CD4-positive, alpha-beta T cell (primary cell): ENCODE data around the gene KCNE3. TPM values are rescaled to one million over a fixed set of nuclear protein-coding genes. Genes with fewer than 3 reads are reported as not detected.
A peak's percentile ranks its signal among the peaks of the same experiment; 100 is the strongest.
"Not testable (repeated sequence)": the region's sequence is repeated elsewhere in the genome, so short reads cannot be mapped to it uniquely, and the experiment has no call there.

ENCODE experiments used
- ATAC-seq: fragments of 200-7000 bp; cut with Tn5 transposase; one replicate; pipeline ENCODE4 v1.10.0; 2022; ENCODE audit warnings: mild to moderate bottlenecking; ENCODE audit not compliant: poor library complexity
- CTCF ChIA-PET: fragments of 350-600 bp; sonication (Branson Sonifier 250); formaldehyde crosslinking; loops from one replicate; lab custom pipeline; 2021; ENCODE audit warnings: antibody characterized with exemption, inconsistent platforms; lab: Charles Lee
- POLR2A ChIA-PET: fragments of 350-600 bp; sonication (Branson Sonifier 250); formaldehyde crosslinking; loops from one replicate; lab custom pipeline; 2021; ENCODE audit warnings: antibody characterized with exemption, inconsistent platforms; lab: Charles Lee
- DNase-seq, 14 experiments: peaks; one replicate each; pipeline ENCODE4 v3.0.0-alpha.2; 2013 to 2020; ENCODE audit warnings: mixed read lengths in 2 of 14
- H3K27ac ChIP-seq, 2 donors: one replicate each; pipeline versions ENCODE4 v1.5.1 to v1.7.0; 2013; ENCODE audit warnings: low read length in 2 of 2, low read depth in 1 of 2, mild to moderate bottlenecking in 1 of 2
- H3K27me3 ChIP-seq, 2 experiments: 1 replicate in 1 of 2; 2 replicates in 1 of 2; pipeline versions ENCODE4 v1.6.1 to v1.7.0; 2013; ENCODE audit warnings: low read length in 2 of 2, control low read depth in 1 of 2, mild to moderate bottlenecking in 1 of 2, moderate library complexity in 1 of 2; ENCODE audit not compliant: insufficient read depth in 2 of 2, control insufficient read depth in 1 of 2
- H3K36me3 ChIP-seq: one replicate; pipeline ENCODE4 v1.6.1; 2013; ENCODE audit warnings: low read length, control low read depth; ENCODE audit not compliant: insufficient read depth
- H3K4me1 ChIP-seq: one replicate; pipeline ENCODE4 v1.6.1; 2013; ENCODE audit warnings: low read length, control low read depth; ENCODE audit not compliant: insufficient read depth
- H3K4me3 ChIP-seq: one replicate; pipeline ENCODE4 v1.5.1; 2013; ENCODE audit warnings: mild to moderate bottlenecking, low read length, moderate library complexity
- H3K9me3 ChIP-seq, 2 experiments: 1 replicate in 1 of 2; 2 replicates in 1 of 2; pipeline versions ENCODE4 v1.6.1 to v1.7.0; 2013; ENCODE audit warnings: low read length in 2 of 2, mild to moderate bottlenecking in 2 of 2, control low read depth in 1 of 2, moderate library complexity in 1 of 2; ENCODE audit not compliant: control insufficient read depth in 1 of 2, insufficient read depth in 1 of 2
- H3K27ac Mint-ChIP-seq: one replicate; pipeline ENCODE4 v1.8.0; 2020; ENCODE audit warnings: mixed read lengths
- H3K27me3 Mint-ChIP-seq: one replicate; pipeline ENCODE4 v1.8.0; 2021; ENCODE audit warnings: mixed read lengths
- H3K36me3 Mint-ChIP-seq: one replicate; pipeline ENCODE4 v1.8.0; 2021; ENCODE audit warnings: low read depth, mixed read lengths
- H3K4me1 Mint-ChIP-seq: one replicate; pipeline ENCODE4 v1.8.0; 2021; ENCODE audit warnings: low read depth, mixed read lengths
- H3K4me3 Mint-ChIP-seq: one replicate; pipeline ENCODE4 v1.8.0; 2020; ENCODE audit warnings: mild to moderate bottlenecking, mixed read lengths
- H3K9me3 Mint-ChIP-seq: one replicate; pipeline ENCODE4 v1.8.0; 2020; ENCODE audit warnings: mixed read lengths
- intact Hi-C, 2 experiments: fragments of 100-400 bp; cut with DNase I in 1 of 2; cut with micrococcal nuclease in 1 of 2; formaldehyde crosslinking; loops; one replicate each; pipeline versions ENCODE4 v1.15.1 to v1.9.0; 2023 to 2025; cut with DNase I, micrococcal nuclease
- total RNA-seq, 174 experiments: library from RNA in 2 of 174; stranded (reverse) in 2 of 174; gene quantifications; one replicate each; pipeline ENCODE4 v1.2.3 and lab custom pipeline; 2021 to 2026
- TF ChIP-seq, protein P1 (sequence below): fragments of 200-600 bp; IDR thresholded peaks from one replicate; pipeline ENCODE4 v1.8.0; 2022; ENCODE audit warnings: antibody characterized with exemption, mild to moderate bottlenecking

The KCNE3 gene
- total RNA-seq, 2 experiments from 2014 or later, result 0.08 to 0.22 TPM

DNA sequence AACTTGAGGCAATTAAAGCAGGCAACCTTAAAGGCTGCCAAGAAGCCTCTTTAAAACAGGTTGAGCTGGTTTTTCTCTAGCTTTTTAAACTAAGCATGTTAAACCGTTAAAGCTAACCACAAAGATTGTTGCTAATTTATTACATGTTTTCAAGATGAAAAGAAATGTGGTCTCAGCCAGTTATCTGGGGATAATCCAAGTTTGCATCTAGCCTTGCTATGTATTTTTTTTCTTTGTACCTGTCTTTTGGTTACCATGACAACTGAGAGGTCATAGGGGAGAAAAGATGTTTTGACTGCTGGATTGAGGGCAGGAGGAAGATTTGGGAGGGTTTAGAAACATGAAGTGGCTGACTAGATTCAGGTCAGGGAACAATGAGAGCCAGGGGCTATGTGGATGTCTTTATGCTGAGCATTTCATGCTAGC, 50.0 kb downstream of the KCNE3 start:
- Histone ChIP-seq H3K27me3 (no peaks in the 10 kb centered on the region), H3K27ac (no peak overlapping the region), H3K9me3 (no peaks in the 10 kb centered on the region), H3K4me3 (no peak overlapping the region), H3K4me1 (peaks cover 13% of the 10 kb centered on the region), H3K36me3 (no peaks in the 10 kb centered on the region)
- CTCF ChIA-PET, result interaction anchor here (1.4 kb wide), 1 partner anchor 36 kb away, joined by 3 read pairs; no protein-coding TSS in a partner anchor
- TF ChIP-seq, protein P1, sequence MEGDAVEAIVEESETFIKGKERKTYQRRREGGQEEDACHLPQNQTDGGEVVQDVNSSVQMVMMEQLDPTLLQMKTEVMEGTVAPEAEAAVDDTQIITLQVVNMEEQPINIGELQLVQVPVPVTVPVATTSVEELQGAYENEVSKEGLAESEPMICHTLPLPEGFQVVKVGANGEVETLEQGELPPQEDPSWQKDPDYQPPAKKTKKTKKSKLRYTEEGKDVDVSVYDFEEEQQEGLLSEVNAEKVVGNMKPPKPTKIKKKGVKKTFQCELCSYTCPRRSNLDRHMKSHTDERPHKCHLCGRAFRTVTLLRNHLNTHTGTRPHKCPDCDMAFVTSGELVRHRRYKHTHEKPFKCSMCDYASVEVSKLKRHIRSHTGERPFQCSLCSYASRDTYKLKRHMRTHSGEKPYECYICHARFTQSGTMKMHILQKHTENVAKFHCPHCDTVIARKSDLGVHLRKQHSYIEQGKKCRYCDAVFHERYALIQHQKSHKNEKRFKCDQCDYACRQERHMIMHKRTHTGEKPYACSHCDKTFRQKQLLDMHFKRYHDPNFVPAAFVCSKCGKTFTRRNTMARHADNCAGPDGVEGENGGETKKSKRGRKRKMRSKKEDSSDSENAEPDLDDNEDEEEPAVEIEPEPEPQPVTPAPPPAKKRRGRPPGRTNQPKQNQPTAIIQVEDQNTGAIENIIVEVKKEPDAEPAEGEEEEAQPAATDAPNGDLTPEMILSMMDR, result no peak
- intact Hi-C loops, result loop anchor here in 1 of 2 experiments (1.0 kb wide), 1 partner anchor 20 kb away; no protein-coding TSS in a partner anchor
- Mint-ChIP-seq H3K9me3 (no peaks in the 10 kb centered on the region), H3K4me1 (peaks cover 23% of the 10 kb centered on the region), H3K4me3 (peak overlapping the region; percentile 1), H3K27ac (peak overlapping the region; percentile 82), H3K36me3 (no peaks in the 10 kb centered on the region), H3K27me3 (no peaks in the 10 kb centered on the region)
- ATAC-seq, result peak; percentile 82
- POLR2A ChIA-PET, result interaction anchor here (1.2 kb wide), 1 partner anchor 76 kb away, joined by 3 read pairs; the partner anchor contains the start of gene LIPT2
- peak in 4 of 14 experiments; percentile 17 to 73 (median 54) for DNase-seq

DNA sequence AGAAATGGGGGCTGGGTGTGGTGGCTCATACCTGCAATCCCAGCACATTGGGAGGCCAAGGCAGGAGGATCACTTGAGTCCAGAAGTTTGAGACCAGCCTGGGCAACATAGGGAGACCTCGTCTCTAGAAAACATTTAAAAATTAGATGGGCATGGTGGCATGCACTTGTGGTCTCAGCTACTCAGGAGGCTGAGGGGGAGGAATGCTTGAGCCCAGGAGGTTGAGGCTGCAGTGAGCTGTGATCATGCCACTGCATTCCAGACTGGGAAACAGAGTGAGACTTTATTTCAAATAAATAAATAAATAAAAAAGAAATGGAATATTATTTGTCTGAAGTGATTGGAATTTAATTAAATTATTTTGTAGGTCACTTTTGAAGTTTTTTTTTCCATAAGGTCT, 50.4 kb downstream of the KCNE3 start:
- peak; percentile 7 for ATAC-seq
- H3K4me3 ChIP-seq, H3K36me3 ChIP-seq, H3K27me3 Mint-ChIP-seq, H3K36me3 Mint-ChIP-seq, H3K27me3 ChIP-seq, POLR2A ChIA-PET, H3K27ac ChIP-seq, DNase-seq, H3K9me3 ChIP-seq, H3K9me3 Mint-ChIP-seq, H3K4me3 Mint-ChIP-seq: not testable (repeated sequence)
- intact Hi-C loops, result loop anchor here in 1 of 2 experiments (1.0 kb wide), 1 partner anchor 20 kb away; no protein-coding TSS in a partner anchor
- Mint-ChIP-seq H3K4me1 (peaks cover 23% of the 10 kb centered on the region), H3K27ac (peak overlapping the region; percentile 82)
- H3K4me1 ChIP-seq, result peaks cover 13% of the 10 kb centered on the region
- CTCF ChIA-PET, result interaction anchor here (1.4 kb wide), 1 partner anchor 36 kb away, joined by 3 read pairs; no protein-coding TSS in a partner anchor

DNA sequence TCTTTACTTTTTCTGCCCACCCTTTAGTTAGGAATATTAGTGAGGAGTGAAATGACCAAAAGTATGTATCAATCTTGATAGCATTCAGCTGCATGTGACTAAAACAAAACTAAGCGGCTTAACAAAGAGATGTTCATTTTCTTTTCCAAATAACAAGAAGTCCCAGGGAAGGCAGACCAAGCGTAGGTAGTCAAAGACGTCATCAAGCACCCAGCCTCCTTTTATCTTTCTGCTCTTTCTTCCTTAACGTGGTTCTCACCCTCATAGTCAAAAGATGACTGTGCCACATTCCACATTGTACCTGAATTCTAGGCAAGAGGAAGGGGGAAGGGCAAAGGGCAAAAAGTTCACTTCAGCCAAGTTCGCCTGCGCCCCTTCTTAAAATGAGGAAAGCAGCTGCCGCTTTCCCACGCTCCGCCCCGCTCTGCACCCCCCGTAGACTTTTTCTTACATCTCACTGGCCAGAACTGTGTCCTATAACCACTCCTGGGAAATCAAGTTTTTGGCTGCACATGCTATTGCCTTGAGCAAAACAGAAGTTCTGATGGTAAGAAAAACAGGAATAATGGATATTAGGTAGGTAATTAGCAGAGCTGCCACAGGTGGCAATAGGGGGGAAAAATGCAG, 54.5 kb downstream of the KCNE3 start:
- POLR2A ChIA-PET, result no interaction called here
- no peak for ATAC-seq

More for the DNA sequence above, 54.5 kb downstream of the KCNE3 start:
- H3K9me3 ChIP-seq, result no peaks in the 10 kb centered on the region
- no peaks in the 10 kb centered on the region for H3K36me3 Mint-ChIP-seq
- no peak overlapping the region for H3K4me3 Mint-ChIP-seq
- intact Hi-C loops, result no loop called here
- no peaks in the 10 kb centered on the region for H3K27me3 ChIP-seq
- CTCF ChIA-PET, result interaction anchor here (1.5 to 1.9 kb wide), 2 partner anchors 23 to 36 kb away, joined by 4 to 5 read pairs; no protein-coding TSS in a partner anchor
- DNase-seq, result no peak
- H3K4me1 ChIP-seq, result peaks cover 9% of the 10 kb centered on the region
- no peak overlapping the region for H3K27ac Mint-ChIP-seq
- no peaks in the 10 kb centered on the region for H3K9me3 Mint-ChIP-seq
- TF ChIP-seq, protein P1, result no peak
- H3K27ac ChIP-seq, result no peak overlapping the region
- no peaks in the 10 kb centered on the region for H3K36me3 ChIP-seq
- H3K27me3 Mint-ChIP-seq, result no peaks in the 10 kb centered on the region
- no peak overlapping the region for H3K4me3 ChIP-seq
- H3K4me1 Mint-ChIP-seq, result peaks cover 19% of the 10 kb centered on the region
